ENCODE results near the gene EHMT1.
"Not testable (repeated sequence)": the region's sequence is repeated elsewhere in the genome, so short reads cannot be mapped to it uniquely, and the experiment has no call there.

EHMT1 gene

GRCh38 chr9:137719194-137719593, 100.4 kb downstream of the EHMT1 start:
- Histone ChIP-seq H3K4me3 (ENCODE audit: low read depth, low read length) (no peak overlapping the region), H3K36me3 (ENCODE audit: insufficient read depth, low read length) (peaks cover 39% of the 10 kb centered on the region), H3K4me1 (ENCODE audit: control insufficient read depth, insufficient read depth, low read length, unreplicated experiment) (no peaks in the 10 kb centered on the region), H3K27ac (ENCODE audit: low read depth, low read length) (no peak overlapping the region), H3K79me2 (ENCODE audit: control insufficient read depth, insufficient read depth, low read length, unreplicated experiment) (peaks cover 41% of the 10 kb centered on the region), H3K27me3 (ENCODE audit: insufficient read depth, low read length) (no peaks in the 10 kb centered on the region), H2AFZ (ENCODE audit: low read length, unreplicated experiment) (no peak overlapping the region)

DNA sequence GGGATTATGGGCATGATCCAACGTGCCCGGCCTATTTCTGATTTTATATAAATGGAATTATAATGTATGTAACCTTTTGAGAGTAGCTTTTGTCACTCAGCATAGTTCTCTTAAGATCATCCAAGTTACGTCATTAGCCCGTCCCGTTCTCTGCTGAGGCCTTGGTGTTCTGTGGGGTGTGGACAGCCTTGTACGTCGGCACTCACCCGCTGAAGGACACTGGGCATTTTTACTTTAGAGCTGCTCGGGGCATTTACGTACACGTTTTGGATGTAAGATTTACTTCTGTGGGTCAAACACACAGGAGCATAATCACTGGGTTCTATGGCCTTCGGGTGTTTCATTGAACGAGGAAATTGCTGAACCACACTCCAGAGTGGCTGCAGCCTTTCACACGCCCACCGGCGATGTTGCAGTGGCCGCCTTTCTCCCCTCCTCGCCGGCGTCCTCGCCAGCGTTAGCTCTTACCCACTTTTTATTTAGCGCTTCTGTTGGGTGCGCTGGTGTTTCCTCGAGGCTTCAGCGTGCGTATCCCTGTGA, 101.8 kb downstream of the EHMT1 start:
- Histone ChIP-seq H3K27ac (ENCODE audit: low read depth, low read length) (no peak overlapping the region), H2AFZ (ENCODE audit: low read length, unreplicated experiment) (no peak overlapping the region), H3K4me1 (ENCODE audit: control insufficient read depth, insufficient read depth, low read length, unreplicated experiment) (no peaks in the 10 kb centered on the region), H3K4me3 (ENCODE audit: low read depth, low read length) (no peak overlapping the region), H3K36me3 (ENCODE audit: insufficient read depth, low read length) (peaks cover 25% of the 10 kb centered on the region), H3K79me2 (ENCODE audit: control insufficient read depth, insufficient read depth, low read length, unreplicated experiment) (peaks cover 47% of the 10 kb centered on the region), H3K27me3 (ENCODE audit: insufficient read depth, low read length) (no peaks in the 10 kb centered on the region)

DNA sequence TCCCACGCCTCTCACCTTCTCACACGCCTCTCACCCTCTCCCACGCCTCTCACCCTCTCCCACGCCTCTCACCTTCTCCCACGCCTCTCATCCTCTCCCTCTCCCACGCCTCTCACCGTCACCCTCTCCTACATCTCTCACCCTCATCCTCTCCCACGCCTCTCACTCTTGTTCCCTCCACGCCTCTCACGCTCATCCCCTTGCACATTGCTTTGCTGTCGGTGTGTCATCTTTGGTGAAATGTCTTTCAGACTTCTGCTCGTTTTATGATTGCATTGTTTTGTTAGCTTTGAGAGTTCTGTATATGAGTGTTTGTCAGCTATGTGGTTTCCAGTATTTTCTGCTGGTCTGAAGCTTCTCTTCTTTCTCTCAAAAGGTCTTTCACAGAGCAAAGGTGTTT, 102.7 kb downstream of the EHMT1 start:
- Histone ChIP-seq H3K4me1 (ENCODE audit: control insufficient read depth, insufficient read depth, low read length, unreplicated experiment) (no peaks in the 10 kb centered on the region), H3K27ac (ENCODE audit: low read depth, low read length) (no peak overlapping the region), H3K79me2 (ENCODE audit: control insufficient read depth, insufficient read depth, low read length, unreplicated experiment) (peaks cover 49% of the 10 kb centered on the region), H3K27me3 (ENCODE audit: insufficient read depth, low read length) (no peaks in the 10 kb centered on the region), H3K36me3 (ENCODE audit: insufficient read depth, low read length) (peaks cover 31% of the 10 kb centered on the region), H2AFZ (ENCODE audit: low read length, unreplicated experiment) (no peak overlapping the region), H3K4me3 (ENCODE audit: low read depth, low read length) (no peak overlapping the region)

GRCh38 chr9:137721899-137722298, 103.1 kb downstream of the EHMT1 start:
- Histone ChIP-seq H3K27ac (ENCODE audit: low read depth, low read length) (no peak overlapping the region), H3K79me2 (ENCODE audit: control insufficient read depth, insufficient read depth, low read length, unreplicated experiment) (peaks cover 47% of the 10 kb centered on the region), H3K4me1 (ENCODE audit: control insufficient read depth, insufficient read depth, low read length, unreplicated experiment) (no peaks in the 10 kb centered on the region), H3K27me3 (ENCODE audit: insufficient read depth, low read length) (no peaks in the 10 kb centered on the region), H3K36me3 (ENCODE audit: insufficient read depth, low read length) (peaks cover 31% of the 10 kb centered on the region), H2AFZ (ENCODE audit: low read length, unreplicated experiment) (no peak overlapping the region), H3K4me3 (ENCODE audit: low read depth, low read length) (no peak overlapping the region)

DNA sequence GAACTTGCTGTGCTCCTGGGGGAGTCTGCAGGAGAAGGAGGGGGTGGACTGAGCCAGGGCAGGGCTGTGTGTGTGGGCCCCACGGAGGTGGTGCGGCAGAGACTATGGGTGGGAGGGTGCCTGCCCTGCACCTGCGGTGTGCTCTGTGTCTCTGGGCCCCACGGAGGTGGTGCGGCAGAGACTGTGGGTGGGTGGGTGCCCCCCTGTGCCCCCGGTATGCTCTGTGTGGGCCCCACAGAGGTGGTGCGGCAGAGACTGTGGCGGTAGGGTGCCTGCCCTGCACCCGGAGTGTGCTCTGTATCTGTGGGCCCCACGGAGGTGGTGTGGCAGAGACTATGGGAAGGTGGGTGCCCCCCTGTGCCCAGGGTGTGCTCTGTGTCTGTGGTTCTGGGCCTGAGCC, 103.7 kb downstream of the EHMT1 start:
- peaks cover 30% of the 10 kb centered on the region for H3K36me3 ChIP-seq (ENCODE audit: insufficient read depth, low read length)
- peaks cover 51% of the 10 kb centered on the region for H3K79me2 ChIP-seq (ENCODE audit: control insufficient read depth, insufficient read depth, low read length, unreplicated experiment)

GRCh38 chr9:137723356-137723755, 104.6 kb downstream of the EHMT1 start:
- H3K27ac ChIP-seq (ENCODE audit: low read depth, low read length); H3K4me3 ChIP-seq (ENCODE audit: low read depth, low read length); H3K4me1 ChIP-seq (ENCODE audit: control insufficient read depth, insufficient read depth, low read length, unreplicated experiment); H3K27me3 ChIP-seq (ENCODE audit: insufficient read depth, low read length); H2AFZ ChIP-seq (ENCODE audit: low read length, unreplicated experiment): not testable (repeated sequence)
- peaks cover 51% of the 10 kb centered on the region for H3K79me2 ChIP-seq (ENCODE audit: control insufficient read depth, insufficient read depth, low read length, unreplicated experiment)
- peaks cover 29% of the 10 kb centered on the region for H3K36me3 ChIP-seq (ENCODE audit: insufficient read depth, low read length)

More for the DNA sequence above, 103.7 kb downstream of the EHMT1 start:
- Histone ChIP-seq H3K27ac (ENCODE audit: low read depth, low read length) (no peak overlapping the region), H3K27me3 (ENCODE audit: insufficient read depth, low read length) (no peaks in the 10 kb centered on the region), H3K4me3 (ENCODE audit: low read depth, low read length) (no peak overlapping the region), H3K4me1 (ENCODE audit: control insufficient read depth, insufficient read depth, low read length, unreplicated experiment) (no peaks in the 10 kb centered on the region), H2AFZ (ENCODE audit: low read length, unreplicated experiment) (no peak overlapping the region)

- H3K36me3 ChIP-seq (ENCODE audit: insufficient read depth, low read length): peaks cover 32% of the 10 kb centered on the region
- H2AFZ ChIP-seq (ENCODE audit: low read length, unreplicated experiment): no peak overlapping the region
- H3K79me2 ChIP-seq (ENCODE audit: control insufficient read depth, insufficient read depth, low read length, unreplicated experiment): peaks cover 51% of the 10 kb centered on the region
- no peak overlapping the region for H3K27ac ChIP-seq (ENCODE audit: low read depth, low read length)
- H3K4me3 ChIP-seq (ENCODE audit: low read depth, low read length): no peak overlapping the region
- no peaks in the 10 kb centered on the region for H3K27me3 ChIP-seq (ENCODE audit: insufficient read depth, low read length)
- no peaks in the 10 kb centered on the region for H3K4me1 ChIP-seq (ENCODE audit: control insufficient read depth, insufficient read depth, low read length, unreplicated experiment)
Observed at GRCh38 chr9:137723783-137724445, 105.1 kb downstream of the EHMT1 start.

DNA sequence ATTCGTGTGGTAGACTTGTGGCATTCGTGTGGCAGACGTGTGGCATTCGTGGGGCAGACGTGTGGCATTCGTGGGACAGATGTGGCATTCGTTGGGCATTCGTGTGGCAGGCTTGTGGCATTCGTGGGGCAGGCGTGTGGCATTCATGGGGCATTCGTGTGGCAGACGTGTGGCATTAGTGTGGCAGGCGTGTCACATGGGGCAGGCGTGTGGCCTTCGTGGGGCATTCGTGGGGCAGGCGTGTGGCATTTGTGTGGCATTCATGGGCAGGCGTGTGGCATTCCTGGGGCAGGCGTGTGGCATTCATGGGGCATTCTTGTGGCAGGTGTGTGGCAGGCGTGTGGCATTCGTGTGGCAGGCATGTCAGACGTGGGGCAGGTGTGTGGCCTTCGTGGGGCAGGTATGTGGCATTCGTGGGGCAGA, 106.0 kb downstream of the EHMT1 start:
- H3K79me2 ChIP-seq (ENCODE audit: control insufficient read depth, insufficient read depth, low read length, unreplicated experiment): peaks cover 51% of the 10 kb centered on the region
- H3K4me1 ChIP-seq (ENCODE audit: control insufficient read depth, insufficient read depth, low read length, unreplicated experiment): no peaks in the 10 kb centered on the region
- no peaks in the 10 kb centered on the region for H3K27me3 ChIP-seq (ENCODE audit: insufficient read depth, low read length)
- no peak overlapping the region for H3K4me3 ChIP-seq (ENCODE audit: low read depth, low read length)
- peaks cover 36% of the 10 kb centered on the region for H3K36me3 ChIP-seq (ENCODE audit: insufficient read depth, low read length)
- H3K27ac ChIP-seq (ENCODE audit: low read depth, low read length): no peak overlapping the region
- no peak overlapping the region for H2AFZ ChIP-seq (ENCODE audit: low read length, unreplicated experiment)

- peaks cover 51% of the 10 kb centered on the region for H3K79me2 ChIP-seq (ENCODE audit: control insufficient read depth, insufficient read depth, low read length, unreplicated experiment)
- no peaks in the 10 kb centered on the region for H3K4me1 ChIP-seq (ENCODE audit: control insufficient read depth, insufficient read depth, low read length, unreplicated experiment)
- no peaks in the 10 kb centered on the region for H3K27me3 ChIP-seq (ENCODE audit: insufficient read depth, low read length)
- H3K36me3 ChIP-seq (ENCODE audit: insufficient read depth, low read length): peaks cover 41% of the 10 kb centered on the region
- no peak overlapping the region for H2AFZ ChIP-seq (ENCODE audit: low read length, unreplicated experiment)
- no peak overlapping the region for H3K27ac ChIP-seq (ENCODE audit: low read depth, low read length)
- H3K4me3 ChIP-seq (ENCODE audit: low read depth, low read length): no peak overlapping the region
Observed at GRCh38 chr9:137725598-137725997, 106.8 kb downstream of the EHMT1 start.

GRCh38 chr9:137726336-137726735, 107.5 kb downstream of the EHMT1 start:
- H3K27ac ChIP-seq (ENCODE audit: low read depth, low read length); H3K4me1 ChIP-seq (ENCODE audit: control insufficient read depth, insufficient read depth, low read length, unreplicated experiment); H3K27me3 ChIP-seq (ENCODE audit: insufficient read depth, low read length); H3K4me3 ChIP-seq (ENCODE audit: low read depth, low read length); H2AFZ ChIP-seq (ENCODE audit: low read length, unreplicated experiment): not testable (repeated sequence)
- H3K79me2 ChIP-seq (ENCODE audit: control insufficient read depth, insufficient read depth, low read length, unreplicated experiment): peaks cover 51% of the 10 kb centered on the region
- H3K36me3 ChIP-seq (ENCODE audit: insufficient read depth, low read length): peaks cover 46% of the 10 kb centered on the region

GRCh38 chr9:137726764-137727163, 108.0 kb downstream of the EHMT1 start:
- peaks cover 50% of the 10 kb centered on the region for H3K36me3 ChIP-seq (ENCODE audit: insufficient read depth, low read length)
- no peak overlapping the region for H2AFZ ChIP-seq (ENCODE audit: low read length, unreplicated experiment)
- H3K4me3 ChIP-seq (ENCODE audit: low read depth, low read length): no peak overlapping the region
- no peaks in the 10 kb centered on the region for H3K4me1 ChIP-seq (ENCODE audit: control insufficient read depth, insufficient read depth, low read length, unreplicated experiment)
- H3K27ac ChIP-seq (ENCODE audit: low read depth, low read length): no peak overlapping the region
- H3K27me3 ChIP-seq (ENCODE audit: insufficient read depth, low read length): no peaks in the 10 kb centered on the region
- peaks cover 47% of the 10 kb centered on the region for H3K79me2 ChIP-seq (ENCODE audit: control insufficient read depth, insufficient read depth, low read length, unreplicated experiment)
